Bronchial epithelial cell (primary cell): ENCODE data around the gene TMEM45B. TPM values are rescaled to one million over a fixed set of nuclear protein-coding genes. Genes with fewer than 3 reads are reported as not detected.

ENCODE experiments used
- DNase-seq: peaks from one replicate; pipeline ENCODE4 v3.0.0-alpha.2; 2010; ENCODE audit warnings: low read depth
- FAIRE-seq: peaks from 2 replicates; lab custom pipeline; 2011; peaks lifted over from hg19 to GRCh38; lab: Jason Lieb, UNC
- H3K27me3 ChIP-seq: 2 replicates; pipeline ENCODE4 v1.5.1; 2011; ENCODE audit warnings: low read length; ENCODE audit not compliant: control insufficient read depth, insufficient read depth
- H3K36me3 ChIP-seq: 2 replicates; pipeline ENCODE4 v1.5.1; 2011; ENCODE audit warnings: low read length; ENCODE audit not compliant: control insufficient read depth, insufficient read depth
- H3K4me3 ChIP-seq: 2 replicates; pipeline ENCODE4 v1.5.1; 2011; ENCODE audit warnings: mild to moderate bottlenecking, low read depth, low read length, control low read depth
- total RNA-seq: library from RNA; depleted of rRNA; stranded (reverse); fragments of >200 nt; gene quantifications from 2 replicates; pipeline ENCODE4 v1.2.1, GENCODE V29; 2014
- TF ChIP-seq, protein P1 (sequence below): IDR thresholded peaks from 2 replicates; pipeline ENCODE4 v1.5.1; 2011; ENCODE audit warnings: mild to moderate bottlenecking, moderate library complexity, low read length, control low read depth, inconsistent platforms; ENCODE audit not compliant: insufficient read depth, severe bottlenecking

Gene TMEM45B
- total RNA-seq, 1 donor from 2014 or later: 162 TPM

DNA sequence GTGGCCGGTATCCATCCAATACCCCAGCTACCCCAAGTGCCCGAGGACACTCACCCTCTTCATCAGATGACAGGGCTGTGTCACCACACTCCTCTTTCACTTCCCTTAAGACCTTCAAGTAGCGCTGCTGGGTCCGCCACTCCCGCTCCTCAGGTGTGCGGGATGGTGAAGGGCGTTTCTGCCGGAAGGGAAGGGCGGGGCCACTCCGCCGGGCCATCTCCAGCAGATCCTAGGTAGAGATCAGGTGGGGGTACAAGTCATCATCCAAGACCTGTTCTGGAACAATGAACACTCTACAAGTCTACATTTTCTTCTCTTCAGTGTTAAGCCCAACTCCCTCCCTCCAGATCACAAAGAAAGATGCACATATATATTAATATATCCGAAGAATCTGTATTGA, 69.7 kb downstream of the TMEM45B start:
- H3K4me3 ChIP-seq: no peak overlapping the region
- FAIRE-seq (no peak), DNase-seq (no peak)
- no peaks in the 10 kb centered on the region for H3K27me3 ChIP-seq
- TF ChIP-seq, protein P1, sequence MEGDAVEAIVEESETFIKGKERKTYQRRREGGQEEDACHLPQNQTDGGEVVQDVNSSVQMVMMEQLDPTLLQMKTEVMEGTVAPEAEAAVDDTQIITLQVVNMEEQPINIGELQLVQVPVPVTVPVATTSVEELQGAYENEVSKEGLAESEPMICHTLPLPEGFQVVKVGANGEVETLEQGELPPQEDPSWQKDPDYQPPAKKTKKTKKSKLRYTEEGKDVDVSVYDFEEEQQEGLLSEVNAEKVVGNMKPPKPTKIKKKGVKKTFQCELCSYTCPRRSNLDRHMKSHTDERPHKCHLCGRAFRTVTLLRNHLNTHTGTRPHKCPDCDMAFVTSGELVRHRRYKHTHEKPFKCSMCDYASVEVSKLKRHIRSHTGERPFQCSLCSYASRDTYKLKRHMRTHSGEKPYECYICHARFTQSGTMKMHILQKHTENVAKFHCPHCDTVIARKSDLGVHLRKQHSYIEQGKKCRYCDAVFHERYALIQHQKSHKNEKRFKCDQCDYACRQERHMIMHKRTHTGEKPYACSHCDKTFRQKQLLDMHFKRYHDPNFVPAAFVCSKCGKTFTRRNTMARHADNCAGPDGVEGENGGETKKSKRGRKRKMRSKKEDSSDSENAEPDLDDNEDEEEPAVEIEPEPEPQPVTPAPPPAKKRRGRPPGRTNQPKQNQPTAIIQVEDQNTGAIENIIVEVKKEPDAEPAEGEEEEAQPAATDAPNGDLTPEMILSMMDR: no peak
- H3K36me3 ChIP-seq: peaks cover 37% of the 10 kb centered on the region

DNA sequence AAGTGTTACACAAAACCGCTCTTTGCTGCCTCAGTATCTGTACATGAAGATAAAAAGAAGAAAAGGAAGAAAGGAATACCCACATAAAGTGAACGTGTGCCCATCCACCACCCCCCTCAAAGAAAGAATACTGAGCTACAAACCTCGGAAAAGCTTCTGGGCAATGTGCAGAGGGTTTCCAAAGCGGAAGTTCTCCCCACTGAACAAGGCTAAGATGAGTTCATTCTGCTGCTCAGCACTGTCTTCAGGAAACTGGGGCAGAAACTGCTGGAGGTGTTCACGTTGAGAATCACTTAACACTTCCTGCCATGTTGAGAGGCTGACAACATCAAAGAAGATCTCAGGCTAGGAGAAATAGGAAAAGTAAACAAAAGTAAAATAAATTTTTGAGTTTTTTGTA, 72.8 kb downstream of the TMEM45B start:
- FAIRE-seq (no peak), DNase-seq (no peak)
- Histone ChIP-seq H3K4me3 (no peak overlapping the region), H3K36me3 (peaks cover 37% of the 10 kb centered on the region), H3K27me3 (no peaks in the 10 kb centered on the region)
- TF ChIP-seq, protein P1: no peak

DNA sequence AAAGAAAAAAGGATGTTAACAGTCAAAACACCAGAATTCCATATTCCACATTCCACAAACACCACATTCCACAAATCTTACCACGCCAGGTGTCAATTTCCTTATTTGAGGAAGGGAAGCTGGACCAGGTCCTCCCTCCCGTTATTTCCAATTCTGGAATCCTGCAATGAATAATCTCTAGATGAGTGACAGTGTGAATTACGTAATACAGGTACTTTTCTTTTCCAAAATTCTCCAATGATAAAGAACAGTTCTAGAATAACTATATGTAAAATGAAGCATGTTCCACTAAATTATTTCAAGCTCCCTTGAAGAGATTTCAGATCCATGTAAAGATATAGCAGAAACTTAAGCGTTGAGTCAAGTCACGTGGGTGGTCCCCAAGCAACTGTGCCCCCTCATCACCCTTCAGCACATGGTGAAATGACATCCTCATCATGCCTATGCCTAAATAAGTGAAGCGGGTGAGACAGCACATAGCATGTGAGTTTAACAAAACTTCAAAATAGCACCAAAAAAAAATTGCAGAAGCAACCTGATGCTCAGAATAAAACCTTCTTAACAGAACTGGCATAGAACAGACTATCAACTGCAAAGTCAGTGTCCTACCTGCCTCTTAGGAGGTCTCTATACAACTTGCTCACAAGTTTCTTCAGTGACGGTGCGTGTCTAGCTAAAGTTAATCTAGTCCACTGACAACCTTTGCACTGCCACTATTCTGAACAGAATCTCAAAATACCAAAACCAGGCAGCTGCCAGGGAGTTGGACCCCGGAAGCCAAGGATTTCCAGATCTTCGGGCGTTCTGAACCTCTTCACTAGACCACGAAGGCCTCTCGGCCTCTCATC, 78.9 kb downstream of the TMEM45B start:
- peak overlapping the region; percentile 79 for H3K4me3 ChIP-seq
- TF ChIP-seq, protein P1: no peak
- DNase-seq (peak; percentile 27), FAIRE-seq (no peak)
- no peaks in the 10 kb centered on the region for H3K27me3 ChIP-seq
- H3K36me3 ChIP-seq: peaks cover 11% of the 10 kb centered on the region

DNA sequence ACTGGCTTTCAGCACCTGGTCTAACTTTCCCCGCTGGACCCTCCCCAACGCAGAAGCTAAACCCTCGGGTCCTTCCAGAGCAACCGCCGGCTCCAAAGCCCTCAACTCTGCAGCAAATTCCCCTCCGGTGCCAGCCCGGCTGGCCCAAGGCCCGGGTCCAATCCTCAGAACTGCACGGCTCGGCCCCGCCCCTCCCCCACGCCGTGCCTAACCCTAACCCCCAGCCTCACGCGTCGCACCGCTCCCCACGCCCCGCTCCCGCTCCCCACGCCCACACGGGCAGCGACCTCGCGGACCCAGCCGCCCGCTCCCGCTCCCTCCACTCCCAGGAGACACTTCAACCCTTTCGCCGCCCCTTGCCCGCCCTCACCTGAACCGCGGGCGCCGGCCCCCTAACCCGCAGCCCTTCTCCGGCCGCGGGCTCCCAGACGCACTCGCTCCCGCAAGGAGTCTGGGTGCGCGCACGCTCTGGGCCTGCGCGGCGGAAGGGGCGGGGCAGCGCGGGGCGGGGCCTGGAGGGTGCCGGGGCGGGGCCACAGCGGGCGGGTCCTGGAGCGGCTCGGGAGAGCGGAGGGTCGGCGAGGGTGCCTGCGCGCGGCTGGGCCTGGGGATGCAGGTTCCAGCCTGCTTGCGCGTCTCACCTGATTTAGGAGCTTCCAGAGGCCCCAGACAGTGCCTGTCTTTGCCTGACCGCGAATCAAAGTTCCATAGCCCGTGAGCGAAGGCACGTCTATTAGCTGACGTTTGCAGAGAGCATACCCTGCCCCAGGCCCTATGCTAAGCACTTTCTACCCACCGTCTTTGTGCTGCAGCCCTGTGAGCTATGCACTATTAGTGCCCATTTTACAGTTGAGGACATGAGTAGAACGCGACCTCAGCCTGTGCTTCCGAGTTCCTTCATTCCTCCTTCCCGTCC, 79.7 kb downstream of the TMEM45B start, which contains the start of gene NFRKB:
TSS of gene NFRKB (minus strand) at position 453 of the 916 bp plus-strand sequence. CDS start 2,729 bp downstream, outside the sequence.
- TF ChIP-seq, protein P1: no peak
- peak; percentile 51 for DNase-seq

DNA sequence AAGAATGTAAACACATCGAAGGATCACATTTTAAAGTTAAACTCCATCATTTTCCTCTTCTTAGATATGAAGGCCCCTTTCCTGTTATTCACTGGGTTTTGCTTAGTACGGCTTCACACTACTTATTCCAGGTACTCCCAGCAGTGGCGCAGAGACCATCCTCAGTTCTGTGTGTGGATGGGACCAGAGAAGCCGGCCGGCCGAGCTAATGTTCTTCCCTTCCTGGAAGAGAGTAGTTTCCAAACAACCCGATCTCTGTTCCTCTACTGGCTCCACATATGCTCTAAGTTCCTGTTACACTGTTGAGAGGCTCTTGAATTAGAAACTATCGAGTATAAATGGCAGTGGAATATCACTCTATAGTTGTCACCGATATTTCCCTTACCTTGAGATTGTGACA, 80.4 kb downstream of the TMEM45B start:
- Histone ChIP-seq H3K36me3 (peaks cover 8% of the 10 kb centered on the region), H3K4me3 (peak overlapping the region; percentile 79), H3K27me3 (no peaks in the 10 kb centered on the region)
- DNase-seq (no peak), FAIRE-seq (no peak)
- TF ChIP-seq, protein P1: no peak

More for the DNA sequence above, 79.7 kb downstream of the TMEM45B start, which contains the start of gene NFRKB:
- no peak for FAIRE-seq
- Histone ChIP-seq H3K36me3 (peaks cover 9% of the 10 kb centered on the region), H3K27me3 (no peaks in the 10 kb centered on the region), H3K4me3 (peak within 1 kb of the TSS; percentile 79)
